GM12878 (cell line): ENCODE data around the gene DTNBP1. TPM values are rescaled to one million over a fixed set of nuclear protein-coding genes. Genes with fewer than 3 reads are reported as not detected.

ENCODE experiments used
- ATAC-seq: fragments of 200-7000 bp; cut with Tn5 transposase; 3 replicates; pipeline ENCODE4 v1.9.1; 2020; ENCODE audit warnings: mild to moderate bottlenecking, moderate library complexity
- BruUV-seq: library from RNA; stranded (reverse); fragments of 400-500 nt; replicated peaks from 2 replicates; lab custom pipeline; 2021; lab: Mats Ljungman, UMichigan
- CTCF ChIA-PET: fragments of 300-600 bp; sonication (Branson Sonifier 250); formaldehyde crosslinking; extraction: SDS; loops from one replicate; lab custom pipeline; 2021; ENCODE audit warnings: inconsistent platforms; lab: Yijun Ruan, JAX
- POLR2A ChIA-PET: fragments of 350-600 bp; formaldehyde crosslinking; extraction: SDS; loops from one replicate; lab custom pipeline; 2021; ENCODE audit warnings: inconsistent platforms; lab: Charles Lee
- RAD21 ChIA-PET: fragments of 300-600 bp; sonication (Branson Sonifier 250); formaldehyde crosslinking; loops from one replicate; lab custom pipeline; 2023; ENCODE audit warnings: antibody characterized with exemption; ENCODE audit not compliant: unreplicated experiment; lab: Charles Lee
- SMC1A ChIA-PET: fragments of 300-600 bp; sonication (Branson Sonifier 250); formaldehyde crosslinking; loops from one replicate; lab custom pipeline; 2023; ENCODE audit not compliant: unreplicated experiment, uncharacterized antibody; lab: Charles Lee
- DNase-seq: peaks from one replicate; pipeline ENCODE4 v3.0.0-alpha.2; 2011; ENCODE audit warnings: low read depth, low spot score
- FAIRE-seq: peaks from 3 replicates; lab custom pipeline; 2011; peaks lifted over from hg19 to GRCh38; lab: Jason Lieb, UNC
- H2AFZ ChIP-seq: 2 replicates; pipeline ENCODE4 v1.6.0; 2011; ENCODE audit warnings: low read depth, low read length, control low read depth; ENCODE audit not compliant: control insufficient read depth
- H3K27ac ChIP-seq: 2 replicates; pipeline ENCODE4 v1.5.1; 2011; ENCODE audit warnings: control low read depth; ENCODE audit not compliant: control insufficient read depth, insufficient read depth
- H3K27me3 ChIP-seq, 2 experiments: replicated peaks in 1 of 2; 2 replicates each; pipeline versions ENCODE4 v1.6.0 to v1.6.1; 2011; ENCODE audit warnings: low read length in 1 of 2; ENCODE audit not compliant: control insufficient read depth in 2 of 2, insufficient read depth in 2 of 2
- H3K36me3 ChIP-seq, 2 experiments: 2 replicates each; pipeline ENCODE4 v1.5.1; 2011; ENCODE audit warnings: low read length in 1 of 2; ENCODE audit not compliant: control insufficient read depth in 2 of 2, insufficient read depth in 2 of 2
- H3K4me1 ChIP-seq: 2 replicates; pipeline ENCODE4 v1.6.1; 2011; ENCODE audit warnings: mild to moderate bottlenecking, low read length, moderate library complexity, mixed read lengths; ENCODE audit not compliant: control insufficient read depth, insufficient read depth
- H3K4me2 ChIP-seq: 2 replicates; pipeline ENCODE4 v1.6.0; 2011; ENCODE audit warnings: control low read depth; ENCODE audit not compliant: control insufficient read depth, insufficient read depth
- H3K4me3 ChIP-seq: fragments of 200-600 bp; sonication (generic); 2 replicates; pipeline ENCODE4 v1.5.1; 2016
- H3K79me2 ChIP-seq: 2 replicates; pipeline ENCODE4 v1.6.0; 2011; ENCODE audit warnings: low read length; ENCODE audit not compliant: control insufficient read depth, insufficient read depth
- H3K9ac ChIP-seq: 2 replicates; pipeline ENCODE4 v1.8.0; 2011; ENCODE audit warnings: low read length, control low read depth, mixed read lengths; ENCODE audit not compliant: control insufficient read depth, insufficient read depth
- H3K9me3 ChIP-seq: replicated peaks from 3 replicates; pipeline ENCODE4 v1.5.1; 2011; ENCODE audit warnings: mild to moderate bottlenecking, low read length; ENCODE audit not compliant: control insufficient read depth, insufficient read depth
- H4K20me1 ChIP-seq: 2 replicates; pipeline ENCODE4 v1.6.0; 2011; ENCODE audit not compliant: control insufficient read depth, insufficient read depth
- BCLAF1 ChIP-seq: fragments of 450-650 bp; IDR thresholded peaks from 2 replicates; pipeline ENCODE4 v1.6.1; 2017; ENCODE audit warnings: antibody characterized with exemption, mild to moderate bottlenecking, moderate library complexity
- BRCA1 ChIP-seq: IDR thresholded peaks from 2 replicates; pipeline ENCODE4 v1.6.1; 2011; ENCODE audit warnings: low read depth, low read length, improper control_type of control experiment
- HSF1 ChIP-seq: fragments of 150-350 bp; IDR thresholded peaks from 2 replicates; pipeline ENCODE4 v1.6.1; 2014; ENCODE audit warnings: mild to moderate bottlenecking, low read depth, low read length
- KLF5 ChIP-seq: fragments of 450-650 bp; IDR thresholded peaks from 2 replicates; pipeline ENCODE4 v1.6.1; 2014; ENCODE audit warnings: mild to moderate bottlenecking; ENCODE audit not compliant: partially characterized antibody
- LARP7 ChIP-seq: fragments of 450-650 bp; IDR thresholded peaks from 2 replicates; pipeline ENCODE4 v1.6.1; 2017; ENCODE audit warnings: mild to moderate bottlenecking
- MTA3 ChIP-seq: IDR thresholded peaks from 2 replicates; pipeline ENCODE4 v1.6.1; 2012; ENCODE audit warnings: low read length, inconsistent platforms, borderline replicate concordance
- NFYA ChIP-seq: IDR thresholded peaks from 2 replicates; pipeline ENCODE4 v1.6.1; 2011; ENCODE audit warnings: low read depth, mild to moderate bottlenecking, low read length, improper control_type of control experiment, borderline replicate concordance
- RAD51 ChIP-seq: fragments of 450-650 bp; IDR thresholded peaks from 2 replicates; pipeline ENCODE4 v1.6.1; 2016; ENCODE audit warnings: moderate library complexity, mild to moderate bottlenecking, inconsistent platforms
- RUNX3 ChIP-seq: IDR thresholded peaks from 2 replicates; pipeline ENCODE4 v1.6.1; 2012; ENCODE audit warnings: low read length, inconsistent platforms
- SIX5 ChIP-seq: IDR thresholded peaks from 2 replicates; pipeline ENCODE4 v1.6.1; 2011; ENCODE audit warnings: mild to moderate bottlenecking, low read depth, low read length, moderate library complexity; ENCODE audit not compliant: severe bottlenecking
- TBL1XR1 ChIP-seq: IDR thresholded peaks from 2 replicates; pipeline ENCODE4 v1.6.1; 2012; ENCODE audit warnings: low read depth, low read length, improper control_type of control experiment
- YBX1 ChIP-seq: fragments of 450-650 bp; IDR thresholded peaks from 2 replicates; pipeline ENCODE4 v1.6.1; 2016; ENCODE audit warnings: antibody characterized with exemption
- YY1 ChIP-seq: IDR thresholded peaks from 2 replicates; pipeline ENCODE4 v1.6.1; 2011; ENCODE audit warnings: low read depth, mild to moderate bottlenecking, low read length
- ZBED1 ChIP-seq: IDR thresholded peaks from 2 replicates; pipeline ENCODE4 v1.6.1; 2016; ENCODE audit warnings: borderline replicate concordance
- ZNF274 ChIP-seq: IDR thresholded peaks from one replicate; pipeline ENCODE4 v1.8.0; 2011; ENCODE audit not compliant: insufficient read length, insufficient read depth
- WGBS: methylation state at CpG from one replicate; pipeline ENCODE4 v1.1.6; 2016; ENCODE audit warnings: low lambda C conversion rate; ENCODE audit not compliant: insufficient replicate concordance, insufficient coverage; ENCODE audit errors: missing lambda C conversion rate; 5-methylcytosine and 5-hydroxymethylcytosine counted together
- in situ Hi-C: fragments of 300-500 bp; cut with MboI; formaldehyde crosslinking; loops from 9 replicates; pipeline ENCODE4 v1.14.3; 2018; ENCODE audit warnings: mixed read lengths
- intact Hi-C: fragments of 100-400 bp; cut with micrococcal nuclease; formaldehyde crosslinking; loops from one replicate; pipeline ENCODE4 v1.14.2; 2022; ENCODE audit not compliant: unreplicated experiment
- polyA plus RNA-seq, 11 experiments: library from polyadenylated mRNA; depleted of rRNA in 4 of 11; unstranded in 6 of 11; stranded (reverse) in 5 of 11; fragments of >200 nt; fragmentation: Nextera tagmentation in 4 of 11; fragmentation: Illumina TruSeq in 1 of 11; extraction: Ambion mirVana in 4 of 11; extraction: Trizol in 1 of 11; gene quantifications; 1 replicate in 1 of 11; 2 replicates in 10 of 11; pipeline versions ENCODE4 v1.2.1 to v1.2.3, GENCODE V29; 2011 to 2016; ENCODE audit warnings: inconsistent platforms in 2 of 11, missing spikeins in 2 of 11, low read depth in 1 of 11
- total RNA-seq, 4 experiments: library from RNA; depleted of rRNA in 3 of 4; stranded (reverse); fragments of >200 nt in 3 of 4; fragmentation: Illumina TruSeq in 1 of 4; extraction: Trizol in 1 of 4; gene quantifications; 2 replicates each; pipeline versions ENCODE4 v1.2.1 to v1.2.3, GENCODE V29; 2013 to 2021

Gene DTNBP1
- total and polyA plus RNA-seq, 10 of the 15 experiments (the other 5 are each of a cell fraction or from before 2014, with no cell fraction given) = 7.1 to 40.3 (median 20.1) TPM

- no peak for FAIRE-seq
- Histone ChIP-seq H2AFZ (no peak overlapping the region), H3K79me2 (no peaks in the 10 kb centered on the region), H3K27me3 (0 out of 4 replicates have a peak, but pooled peaks cover 0 to 3% of the 10 kb centered on the region in 2 experiments), H3K9me3 (no peaks in the 10 kb centered on the region; the same call in 2 of the 3 replicates), H4K20me1 (no peaks in the 10 kb centered on the region), H3K36me3 (no peaks in the 10 kb centered on the region), H3K9ac (no peak overlapping the region), H3K4me1 (0 out of 2 replicates have a peak, but pooled peaks cover 3% of the 10 kb centered on the region), H3K27ac (no peak overlapping the region), H3K4me2 (no peak overlapping the region), H3K4me3 (no peak overlapping the region)
- intact Hi-C loops = no loop called here
- peak; percentile 40 for DNase-seq
- ChIA-PET RAD21 (interaction anchor here (0.7 to 2.9 kb wide), 27 partner anchors 9 to 522 kb away, joined by 3 to 19 read pairs (median 6); partner anchors contain the start of genes DTNBP1 and MYLIP), POLR2A (interaction anchor here (0.6 to 2.7 kb wide), 14 partner anchors 9 to 522 kb away, joined by 3 to 17 read pairs (median 4); partner anchors contain the start of gene DTNBP1), SMC1A (interaction anchor here (0.6 to 5.8 kb wide), 36 partner anchors 9 to 731 kb away, joined by 3 to 79 read pairs (median 5); partner anchors contain the start of genes DTNBP1 and MYLIP), CTCF (interaction anchor here (0.8 to 3.2 kb wide), 24 partner anchors 9 to 522 kb away, joined by 3 to 17 read pairs (median 4); partner anchors contain the start of gene DTNBP1)
- peak; percentile 93 for ATAC-seq
- in situ Hi-C loops = no loop called here
- no TSS peak for BruUV-seq
- WGBS = 42% methylated on average over 7 of the region's 7 CpGs
- TF ChIP-seq YBX1 = no peak
- no peak for TF ChIP-seq TBL1XR1
- no peak for TF ChIP-seq ZNF274
- no peak for TF ChIP-seq LARP7
- TF ChIP-seq KLF5 = no peak
- TF ChIP-seq ZBED1 = no peak
- TF ChIP-seq SIX5 = no peak
- TF ChIP-seq NFYA = no peak
- TF ChIP-seq BRCA1 = no peak
- no peak for TF ChIP-seq YY1
- TF ChIP-seq HSF1 = no peak
- TF ChIP-seq MTA3 = no peak
- peak; percentile 78 for TF ChIP-seq RAD51
- TF ChIP-seq RUNX3 = no peak
- TF ChIP-seq BCLAF1 = no peak
Observed at GRCh38 chr6:15682965-15683822, 20.4 kb upstream of the DTNBP1 start.
